Measurements from ENCODE around the gene SLC2A2. TPM values are rescaled to one million over a fixed set of nuclear protein-coding genes. Genes with fewer than 3 reads are reported as not detected.

SLC2A2 gene
- total RNA-seq: not detected in 2 replicates

DNA sequence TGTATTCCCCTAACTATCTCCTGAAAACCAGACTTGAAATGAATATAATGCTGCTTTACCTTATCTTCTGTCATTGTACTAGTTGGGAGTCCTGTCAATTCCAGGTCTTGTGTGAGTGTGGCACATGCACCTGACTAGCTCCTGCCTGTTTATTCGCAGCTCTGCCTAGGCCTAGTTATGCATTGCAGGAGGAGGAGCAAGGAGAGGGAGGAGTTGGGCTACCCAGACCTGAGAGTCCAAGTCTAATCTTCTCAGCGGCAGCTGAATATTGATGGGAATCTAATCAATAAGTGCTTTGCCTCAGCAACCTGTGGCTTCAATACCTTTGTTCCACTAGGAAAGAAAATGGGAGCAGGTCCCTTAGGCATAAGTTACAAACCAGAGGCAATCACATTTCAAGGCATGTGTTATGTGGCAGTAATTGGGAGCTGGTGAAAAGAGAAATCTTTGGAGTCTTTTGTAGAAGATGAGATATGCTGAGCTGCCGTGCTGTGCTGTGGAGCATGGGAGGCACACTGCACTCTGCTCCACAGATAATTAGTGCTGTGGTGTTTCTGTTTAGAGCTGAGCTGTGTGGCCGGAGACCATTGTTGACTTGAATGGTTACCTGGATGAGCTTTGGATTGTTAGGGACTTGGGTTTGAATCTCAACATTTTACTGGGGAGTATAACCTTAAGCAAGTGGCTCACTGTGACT, at the start of gene SLC2A2:
Gene SLC2A2, minus strand, starts transcription at position 124 of the 697 bp plus-strand sequence. Its CDS starts 50 bp downstream, at position 74.

Other genes with a start within 250 kb of the SLC2A2 start
- 578 and 593 TPM in 2 replicates for gene RPL22L1, start 156.5 kb downstream of the SLC2A2 start, total RNA-seq
- 9.4 and 18.5 TPM in 2 replicates for gene EIF5A2, start 118.1 kb downstream of the SLC2A2 start, total RNA-seq

All from myometrial cell (primary cell).